GM19240 (cell line): Measurements from ENCODE around the gene C4orf17.
"Not testable (repeated sequence)": the region's sequence is repeated elsewhere in the genome, so short reads cannot be mapped to it uniquely, and the experiment has no call there.

Experiments used
- DNase-seq: peaks from one replicate; pipeline ENCODE4 v3.0.0; 2011; ENCODE audit warnings: low spot score; ENCODE audit not compliant: insufficient read length

The C4orf17 gene

DNA sequence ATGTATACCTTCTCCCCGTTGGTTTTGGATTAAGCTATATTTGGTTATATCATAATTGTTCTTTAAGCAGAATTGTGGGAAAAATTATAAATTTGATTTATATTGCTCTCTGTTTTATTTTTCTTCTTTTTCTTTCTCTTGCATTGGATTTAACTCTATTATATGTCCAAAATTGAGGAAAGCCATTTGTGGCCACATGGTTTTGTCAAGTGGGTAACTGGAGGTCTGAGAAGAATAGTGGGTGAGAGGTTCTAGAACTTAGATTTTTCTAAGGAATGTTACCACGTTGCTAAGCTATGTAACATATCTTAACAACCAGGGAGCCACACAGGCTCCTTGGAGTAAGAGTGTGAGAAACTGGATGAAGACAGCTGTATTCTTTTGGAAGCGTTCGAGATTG is at the start of gene C4orf17:
C4orf17 (plus strand) TSS at position 301 of the 400 bp plus-strand sequence. CDS start 2,061 bp downstream, outside the sequence.
- DNase-seq, result no peak

- no peak for DNase-seq
These were observed 49.0 kb upstream of the C4orf17 start for GRCh38 chr4:99461623-99462401.

- DNase-seq, result peak; percentile 43
These were observed 47.9 kb upstream of the C4orf17 start for GRCh38 chr4:99462875-99463464.

GRCh38 chr4:99463566-99463965 is 47.3 kb upstream of the C4orf17 start:
- DNase-seq, result no peak

DNA sequence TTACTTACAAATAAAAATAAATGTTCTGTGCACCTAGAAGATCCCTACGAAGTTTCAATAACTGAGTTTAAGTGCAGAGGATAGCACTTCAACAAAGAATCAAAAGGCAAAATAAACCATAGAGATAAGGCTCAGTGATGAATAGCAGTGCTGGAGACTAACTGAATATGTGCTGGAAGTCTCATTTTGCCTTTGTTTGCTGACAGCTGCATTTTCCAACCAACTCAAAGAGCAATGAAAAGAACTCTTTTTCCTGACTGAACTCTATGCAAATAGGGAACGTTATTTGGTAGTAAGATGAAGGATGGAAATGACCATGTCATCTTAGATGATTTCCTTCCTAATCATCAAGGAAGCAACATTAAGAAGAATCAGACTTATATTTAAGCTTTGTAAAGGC is 42.9 kb upstream of the C4orf17 start:
- no peak for DNase-seq

DNA sequence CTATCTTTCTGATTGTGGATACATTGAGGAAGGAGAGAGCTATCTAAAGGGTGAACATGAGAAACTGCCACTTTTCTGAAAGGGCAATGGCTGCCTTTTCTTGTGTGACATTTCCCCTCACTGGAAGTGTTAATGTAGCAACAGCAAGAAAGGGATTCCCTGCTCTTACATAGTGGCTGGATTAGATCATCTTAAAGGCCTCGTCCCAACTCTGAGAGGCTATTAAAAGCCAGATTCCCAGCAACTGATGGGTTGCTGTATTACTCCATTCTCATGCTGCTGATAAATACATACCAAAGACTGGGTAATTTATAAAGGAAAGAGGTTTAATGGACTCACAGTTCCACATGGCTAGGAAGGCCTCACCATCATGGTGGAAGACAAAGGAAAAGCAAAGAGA is 41.9 kb upstream of the C4orf17 start:
- DNase-seq, result no peak

GRCh38 chr4:99471349-99471748 is 39.5 kb upstream of the C4orf17 start:
- DNase-seq, result no peak

DNA sequence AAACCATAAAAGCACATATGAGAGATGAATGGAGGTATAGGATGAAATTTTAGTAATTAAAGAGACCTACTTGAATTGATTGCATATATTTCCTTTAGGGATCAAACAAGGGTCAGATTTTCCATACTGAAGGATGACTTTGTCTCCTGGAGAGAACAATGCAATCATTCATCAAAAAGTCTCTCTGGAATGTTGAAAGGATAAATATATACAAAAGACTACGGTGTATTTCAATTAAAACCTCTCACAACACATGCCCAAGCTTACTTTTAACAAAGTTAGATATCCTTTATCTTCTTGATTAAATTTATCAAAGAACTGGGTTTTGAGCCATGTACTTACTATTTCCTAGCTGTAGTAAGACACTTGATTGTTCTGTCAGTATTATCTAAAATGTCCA is 38.9 kb upstream of the C4orf17 start:
- no peak for DNase-seq

- DNase-seq, result no peak
These were observed 37.7 kb upstream of the C4orf17 start for GRCh38 chr4:99473131-99473530.

GRCh38 chr4:99483636-99484035 is 27.2 kb upstream of the C4orf17 start:
- DNase-seq, result no peak

GRCh38 chr4:99485212-99485611 is 25.6 kb upstream of the C4orf17 start:
- no peak for DNase-seq

GRCh38 chr4:99486648-99487047 is 24.2 kb upstream of the C4orf17 start:
- DNase-seq, result not testable (repeated sequence)

DNA sequence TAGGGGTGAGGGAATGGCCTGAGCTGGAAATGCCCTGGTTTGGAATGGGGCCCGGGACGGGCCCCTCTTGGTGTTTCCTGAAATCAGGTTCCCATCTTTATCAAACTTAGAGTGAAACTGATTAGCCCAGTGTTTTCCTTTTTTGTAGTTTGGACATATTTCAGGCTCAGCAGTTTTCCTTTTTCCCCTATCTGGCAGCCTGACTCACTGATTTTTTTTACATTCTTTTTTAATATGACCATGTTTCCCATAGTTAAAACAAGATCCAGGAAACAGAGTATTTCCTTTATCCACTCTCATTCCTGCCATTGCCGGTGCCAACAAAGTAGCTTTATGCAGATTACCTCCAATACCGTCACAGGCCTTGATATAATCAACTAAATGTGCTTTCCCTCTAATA is 20.5 kb upstream of the C4orf17 start:
- DNase-seq, result no peak

DNA sequence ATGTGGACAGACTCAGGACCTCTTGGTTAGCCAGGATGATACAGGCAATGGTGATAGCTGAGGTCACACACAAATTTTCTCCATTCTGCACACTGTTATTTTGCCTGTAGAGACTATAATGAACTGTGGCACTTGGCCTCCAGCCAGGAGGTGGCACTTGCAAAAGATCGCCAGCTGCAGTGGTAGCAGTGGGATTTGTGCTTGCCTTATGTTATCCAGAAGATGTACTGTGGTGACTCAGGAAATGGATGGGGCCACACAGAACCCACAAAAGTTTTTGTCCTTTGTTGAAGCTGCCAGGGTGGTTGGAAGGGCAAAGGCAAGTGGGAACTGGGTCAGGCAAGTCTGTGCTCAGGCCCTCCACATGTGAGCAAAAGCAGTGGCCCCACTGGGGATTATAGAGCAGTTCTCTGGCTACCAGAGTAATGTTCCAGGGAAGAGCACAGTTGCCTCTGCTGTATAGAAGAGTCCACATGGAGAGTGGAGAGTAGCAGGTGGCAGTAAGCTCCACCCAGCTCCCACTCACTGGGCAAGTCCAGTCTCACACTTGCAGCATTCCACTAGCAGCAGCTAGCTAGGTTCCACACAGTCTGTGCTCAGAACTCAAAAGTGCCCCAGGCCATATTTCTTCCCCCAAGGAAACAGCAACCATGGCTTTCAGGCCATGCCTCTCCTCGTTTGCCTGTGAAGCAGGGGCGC is 5.9 kb upstream of the C4orf17 start:
- no peak for DNase-seq

DNA sequence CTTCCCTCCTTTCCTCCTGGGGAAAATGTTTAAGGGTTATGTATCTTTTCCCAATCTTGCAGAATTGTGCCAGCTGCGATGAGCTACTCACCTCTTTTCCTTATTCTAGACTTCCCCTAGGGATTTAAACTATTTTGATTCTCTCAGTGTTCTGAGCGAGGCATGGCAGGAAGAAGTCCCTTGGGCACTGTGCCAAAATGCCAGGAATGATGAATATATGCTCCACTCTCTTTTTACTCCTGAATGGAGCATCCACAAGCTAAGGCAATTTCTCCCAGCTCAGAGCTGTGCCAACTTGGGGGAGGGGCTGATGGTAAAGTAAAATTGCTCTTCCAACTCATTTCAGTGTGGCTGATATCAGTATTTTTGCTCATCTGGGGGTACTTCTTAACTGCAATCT is 4.0 kb upstream of the C4orf17 start:
- DNase-seq, result no peak

- DNase-seq, result no peak
These were observed 3.5 kb upstream of the C4orf17 start for GRCh38 chr4:99507349-99507748.

GRCh38 chr4:99507762-99508161 is 3.1 kb upstream of the C4orf17 start:
- no peak for DNase-seq

DNA sequence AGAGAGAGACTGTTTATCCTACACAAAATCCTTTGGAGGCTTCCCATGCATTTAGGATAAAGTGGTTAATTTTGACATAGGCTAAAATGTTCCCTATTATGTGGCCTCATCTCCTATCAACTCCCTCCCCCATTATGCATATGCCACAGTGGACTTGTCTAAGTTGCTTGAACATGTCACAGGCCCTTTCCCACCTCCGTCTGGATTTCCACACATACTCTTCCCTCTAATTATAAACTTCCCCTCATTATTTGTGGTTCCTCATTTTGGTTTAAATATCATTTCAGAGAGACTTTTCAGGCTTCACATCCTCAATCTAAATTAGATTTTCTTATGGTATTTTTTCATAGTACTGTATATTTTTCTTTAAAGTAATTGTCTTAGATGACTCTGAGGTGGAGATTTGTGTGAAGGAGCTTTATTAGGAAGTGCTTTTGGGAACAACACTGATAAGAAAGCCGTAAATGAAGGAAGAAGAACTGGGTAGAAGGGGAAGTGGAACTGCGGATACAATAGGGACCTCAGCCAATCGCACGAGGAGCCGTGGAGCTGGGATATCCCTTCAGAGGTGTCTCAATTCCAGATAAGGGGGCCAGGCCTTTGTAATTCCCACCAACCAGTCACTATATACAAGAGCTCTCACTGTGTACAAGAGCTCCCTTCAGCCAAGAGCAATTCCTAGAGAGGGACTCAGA is 7.9 kb downstream of the C4orf17 start:
- DNase-seq, result no peak

DNA sequence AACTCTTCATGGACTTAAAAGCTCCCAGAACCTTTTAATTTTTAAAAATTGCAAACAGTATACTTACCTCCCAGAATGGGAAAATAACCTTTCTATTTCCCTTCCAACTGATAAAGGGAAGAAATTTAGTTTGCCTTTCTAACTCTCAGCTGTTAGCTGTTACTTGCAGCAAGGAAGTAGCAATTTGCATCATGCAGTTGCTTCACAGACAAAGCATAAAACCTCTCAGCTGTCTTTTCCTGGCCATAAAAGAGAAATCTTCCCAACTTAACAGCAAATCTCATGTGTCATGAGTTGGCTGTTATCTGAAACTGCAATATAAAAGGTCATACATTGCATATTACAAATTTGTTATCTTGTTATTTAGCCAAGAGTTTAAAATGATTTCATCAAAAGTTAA is 18.4 kb downstream of the C4orf17 start:
- no peak for DNase-seq

GRCh38 chr4:99529956-99530355 is 19.1 kb downstream of the C4orf17 start:
- no peak for DNase-seq

DNA sequence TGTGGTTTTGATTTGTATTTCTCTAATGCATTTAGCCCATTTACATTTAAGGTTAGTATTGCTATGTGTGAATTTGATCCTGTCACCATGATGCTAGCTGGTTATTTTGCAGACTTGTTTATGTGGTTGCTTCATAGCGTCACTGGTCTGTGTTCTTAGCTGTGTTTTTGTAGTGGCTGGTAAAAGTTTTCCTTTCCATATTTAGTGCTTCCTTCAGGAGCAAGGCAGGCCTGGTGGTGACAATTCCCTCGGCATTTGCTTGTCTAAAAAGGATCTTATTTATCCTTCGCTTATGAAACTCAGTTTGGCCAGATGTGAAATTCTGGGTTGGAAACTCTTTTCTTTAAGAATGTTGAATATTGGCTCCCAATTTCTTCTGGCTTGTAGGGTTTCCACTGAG is 23.9 kb downstream of the C4orf17 start:
- not testable (repeated sequence) for DNase-seq

DNA sequence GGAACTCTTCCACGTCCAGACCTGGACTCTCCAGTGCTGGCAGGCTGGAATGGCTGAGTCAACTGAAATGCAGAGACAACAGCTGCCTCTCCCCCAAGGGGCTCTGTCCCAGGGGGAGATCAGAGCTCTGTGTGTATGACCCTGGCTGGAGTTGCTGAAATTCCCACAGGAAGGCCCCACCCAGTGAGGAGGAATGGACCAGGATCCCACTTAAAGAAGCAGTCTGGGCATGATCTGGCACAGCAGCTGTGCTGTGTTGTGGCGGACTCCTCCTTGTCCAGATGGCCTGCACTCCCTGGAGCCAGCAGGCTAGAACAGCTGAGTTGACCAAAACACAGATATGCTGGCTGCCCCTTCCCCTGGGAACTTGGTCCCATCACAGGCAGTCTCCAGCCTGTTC is 25.4 kb downstream of the C4orf17 start:
- no peak for DNase-seq
